Fibroblast of skin of abdomen (primary cell): ENCODE measurements around the gene WDFY2.

Source experiments
- DNase-seq: peaks from one replicate; pipeline ENCODE4 v3.0.0-alpha.2; 2013

Gene WDFY2

GRCh38 chr13:51713807-51714206, 129.5 kb downstream of the WDFY2 start:
- no peak for DNase-seq

GRCh38 chr13:51714663-51715168, 130.5 kb downstream of the WDFY2 start:
- DNase-seq, result peak; percentile 75

- no peak for DNase-seq
Observed at GRCh38 chr13:51715613-51716012, 131.4 kb downstream of the WDFY2 start.

GRCh38 chr13:51717786-51718398, 133.6 kb downstream of the WDFY2 start:
- DNase-seq, result no peak

GRCh38 chr13:51719394-51719793, 135.1 kb downstream of the WDFY2 start:
- no peak for DNase-seq

GRCh38 chr13:51721496-51721895, 137.2 kb downstream of the WDFY2 start:
- no peak for DNase-seq

GRCh38 chr13:51723529-51723928, 139.3 kb downstream of the WDFY2 start:
- no peak for DNase-seq

DNA sequence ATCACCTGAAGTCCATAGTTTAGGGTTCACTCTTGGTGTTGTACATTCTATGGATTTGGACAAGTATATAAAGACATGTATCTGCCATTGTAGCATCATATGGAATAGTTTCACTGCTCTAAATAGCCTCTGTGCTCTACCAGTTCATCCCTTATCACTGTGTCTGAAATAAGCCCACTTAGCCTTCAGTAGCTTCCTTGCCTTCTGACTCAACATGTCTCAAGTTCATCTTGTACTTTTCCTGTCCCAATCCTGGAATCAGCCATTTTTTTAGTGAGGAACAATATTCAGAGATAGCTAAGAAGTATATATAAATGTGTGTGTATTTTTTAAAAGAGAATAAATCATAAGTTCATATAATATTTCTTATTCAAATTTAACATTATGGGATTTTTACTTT, 140.5 kb downstream of the WDFY2 start:
- no peak for DNase-seq

DNA sequence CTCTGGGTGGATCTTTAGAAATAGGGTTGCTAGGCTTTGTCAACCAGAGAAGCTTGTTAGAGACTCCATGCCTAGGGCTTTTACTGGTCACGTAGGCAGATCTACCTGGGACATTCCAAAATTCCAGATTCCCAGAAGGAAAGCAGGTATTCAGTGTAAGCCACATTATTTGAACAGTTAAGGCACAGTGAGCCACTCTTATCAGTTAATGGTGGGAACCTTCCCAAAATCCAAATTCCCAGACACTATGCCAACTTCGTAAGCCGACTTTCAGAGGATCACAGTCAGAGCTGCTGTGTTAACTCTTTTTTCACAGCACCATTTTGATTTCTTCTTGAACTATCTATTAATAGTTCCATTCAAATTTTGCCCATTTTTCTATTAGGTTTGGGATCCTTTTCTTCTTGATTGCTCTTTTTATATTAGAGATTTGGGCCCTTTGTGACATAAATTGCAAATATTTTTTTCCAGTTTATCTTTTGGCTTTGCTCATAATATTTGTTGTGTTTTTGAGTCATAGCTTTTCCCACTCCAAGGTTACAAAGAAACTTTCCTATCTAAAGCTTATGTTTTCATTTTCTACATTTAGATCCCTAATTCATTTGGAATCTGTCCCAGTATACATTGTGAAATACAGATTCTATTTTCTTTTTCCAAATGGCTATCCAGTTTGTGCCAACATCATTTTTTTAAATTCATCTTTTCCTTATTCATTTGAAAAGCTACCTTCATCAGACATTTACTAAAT, 142.4 kb downstream of the WDFY2 start:
- peak; percentile 71 for DNase-seq

- DNase-seq, result no peak
Observed at GRCh38 chr13:51727634-51728274, 143.5 kb downstream of the WDFY2 start.

- no peak for DNase-seq
Observed at GRCh38 chr13:51728275-51728673, 144.0 kb downstream of the WDFY2 start.

- DNase-seq, result peak; percentile 75
Observed at GRCh38 chr13:51728972-51729371, 144.7 kb downstream of the WDFY2 start.

DNA sequence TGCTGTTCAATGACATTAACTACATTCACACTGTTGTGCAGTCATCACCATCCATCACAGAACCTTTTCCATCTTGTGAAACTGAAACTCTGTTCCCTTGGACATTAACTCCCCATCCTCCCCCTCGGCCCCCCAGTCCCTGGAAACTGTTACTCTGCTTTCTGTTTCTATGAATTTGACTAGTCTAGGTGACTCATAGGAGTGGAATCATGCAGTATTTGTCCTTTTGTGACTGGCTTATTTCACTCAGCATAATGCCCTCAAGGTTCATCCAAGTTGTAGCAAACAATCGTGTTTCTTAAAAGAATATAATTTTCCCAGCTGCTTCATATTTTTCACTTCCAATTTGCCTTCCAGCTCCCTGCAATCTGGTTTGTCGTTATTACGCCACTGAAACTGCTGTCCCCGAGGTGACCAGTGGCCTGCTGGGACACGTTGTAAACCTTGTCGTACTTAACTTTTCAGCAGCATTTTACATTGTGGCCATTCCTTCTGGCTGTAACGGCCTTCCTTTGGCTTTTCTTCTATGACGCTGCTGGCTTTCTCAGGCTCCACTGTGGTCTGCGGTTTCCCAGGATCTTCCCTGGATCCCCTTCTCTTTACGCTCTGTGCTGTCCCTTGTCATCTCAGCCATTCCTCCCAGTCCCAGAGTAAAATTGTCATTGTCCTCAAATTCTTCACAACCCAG, 145.7 kb downstream of the WDFY2 start:
- DNase-seq, result peak; percentile 88

DNA sequence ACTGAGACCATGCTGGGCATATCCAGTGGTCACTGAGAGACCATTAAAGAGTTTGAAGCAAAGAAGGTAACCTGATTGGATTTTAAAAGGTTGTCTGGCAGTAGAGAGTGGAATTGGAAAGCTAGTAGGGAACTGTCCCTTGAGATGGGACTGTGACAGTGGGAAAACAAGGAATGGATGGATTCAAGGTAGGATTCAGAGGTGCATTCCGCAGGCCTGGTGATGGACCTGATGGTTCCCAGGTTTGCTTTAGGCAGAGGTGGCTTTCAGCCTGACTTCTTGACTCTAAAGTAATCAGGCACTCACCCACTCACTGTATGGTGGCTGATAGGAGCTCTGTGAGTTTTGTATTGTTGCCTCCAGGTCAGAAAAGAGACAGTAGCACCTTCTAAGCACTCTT, 146.7 kb downstream of the WDFY2 start:
- DNase-seq, result no peak

DNA sequence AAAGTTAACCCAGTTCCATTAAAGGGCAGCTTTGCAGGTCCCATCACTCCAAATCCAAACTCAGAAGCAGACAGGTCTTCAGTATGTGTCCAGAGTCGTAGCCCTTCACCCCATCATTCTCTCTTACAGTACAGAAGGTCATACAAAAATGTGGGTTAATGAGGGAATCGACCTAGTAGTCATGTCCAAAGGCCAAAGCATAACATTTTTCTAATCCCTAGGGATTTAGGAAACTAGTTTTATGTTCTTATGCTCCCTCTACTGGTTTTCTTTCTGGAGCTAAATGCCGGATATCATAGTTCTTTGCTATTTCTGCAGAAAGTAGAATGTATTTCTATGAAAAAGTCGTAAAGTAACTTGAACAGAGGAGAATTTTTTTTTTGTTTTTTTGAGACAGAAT, 147.5 kb downstream of the WDFY2 start:
- peak; percentile 68 for DNase-seq

DNA sequence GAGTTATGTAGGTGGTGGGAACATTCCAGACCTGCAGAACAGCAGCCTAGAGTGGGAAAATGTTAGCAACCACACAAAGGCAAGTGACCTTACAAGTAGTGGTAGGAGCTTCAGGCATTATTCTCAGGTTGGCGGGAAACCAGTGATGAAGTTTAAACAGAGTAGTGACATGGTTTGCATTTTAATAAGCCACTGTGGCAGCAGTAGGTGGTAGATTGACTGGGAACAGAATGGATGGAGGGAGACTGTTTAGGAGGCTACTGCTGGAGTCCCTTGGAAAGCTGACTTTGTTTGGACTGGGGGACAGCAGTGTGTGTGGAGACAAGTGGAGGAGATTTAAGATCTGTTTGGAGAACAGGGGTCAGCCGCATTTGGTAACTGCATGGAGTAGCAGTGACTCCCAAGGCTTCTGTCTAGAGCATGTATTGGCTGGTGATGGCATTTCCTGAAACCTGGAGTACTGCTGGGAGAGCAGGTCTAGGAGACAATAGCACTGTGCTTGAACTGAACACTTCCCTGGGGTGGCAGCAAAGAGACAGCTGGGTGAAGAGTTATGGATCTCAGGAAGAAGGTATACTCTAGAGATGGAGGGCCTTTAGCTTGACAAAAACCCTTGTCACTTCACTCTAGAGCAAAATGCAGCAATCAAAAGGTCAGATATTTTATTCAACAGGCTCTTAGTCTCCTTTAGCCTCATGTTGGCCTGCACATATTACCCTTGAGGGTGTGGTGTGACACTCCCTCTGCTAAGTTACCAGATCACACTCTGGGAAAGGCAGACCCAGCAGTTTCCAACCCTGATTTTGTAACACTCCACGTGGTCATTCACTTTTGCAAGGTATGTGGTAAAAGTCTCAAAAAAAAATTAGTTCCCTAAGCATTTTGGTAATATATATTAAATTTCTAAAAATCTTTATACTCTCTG, 149.4 kb downstream of the WDFY2 start:
- DNase-seq, result peak; percentile 20

- peak; percentile 79 for DNase-seq
Observed at GRCh38 chr13:51734786-51735185, 150.5 kb downstream of the WDFY2 start.

DNA sequence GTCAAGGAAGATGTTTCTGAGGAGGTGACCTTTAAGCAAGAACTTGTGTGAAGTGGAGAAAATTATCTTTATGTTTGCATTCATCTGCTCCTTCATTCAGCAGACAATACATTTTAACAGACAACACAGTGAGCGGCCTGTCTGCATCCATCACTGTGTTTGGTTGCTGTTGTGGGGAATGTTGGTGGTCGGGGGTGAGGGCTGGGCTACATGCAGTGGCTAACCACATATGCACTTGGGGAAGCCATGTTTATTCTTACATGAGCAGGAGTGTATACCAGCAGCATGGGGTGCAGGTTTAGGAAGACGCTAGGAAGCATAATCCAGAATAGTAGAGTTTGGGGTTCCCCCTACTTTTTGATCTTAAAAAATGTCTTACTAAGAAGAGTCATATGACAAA, 153.3 kb downstream of the WDFY2 start:
- no peak for DNase-seq

DNA sequence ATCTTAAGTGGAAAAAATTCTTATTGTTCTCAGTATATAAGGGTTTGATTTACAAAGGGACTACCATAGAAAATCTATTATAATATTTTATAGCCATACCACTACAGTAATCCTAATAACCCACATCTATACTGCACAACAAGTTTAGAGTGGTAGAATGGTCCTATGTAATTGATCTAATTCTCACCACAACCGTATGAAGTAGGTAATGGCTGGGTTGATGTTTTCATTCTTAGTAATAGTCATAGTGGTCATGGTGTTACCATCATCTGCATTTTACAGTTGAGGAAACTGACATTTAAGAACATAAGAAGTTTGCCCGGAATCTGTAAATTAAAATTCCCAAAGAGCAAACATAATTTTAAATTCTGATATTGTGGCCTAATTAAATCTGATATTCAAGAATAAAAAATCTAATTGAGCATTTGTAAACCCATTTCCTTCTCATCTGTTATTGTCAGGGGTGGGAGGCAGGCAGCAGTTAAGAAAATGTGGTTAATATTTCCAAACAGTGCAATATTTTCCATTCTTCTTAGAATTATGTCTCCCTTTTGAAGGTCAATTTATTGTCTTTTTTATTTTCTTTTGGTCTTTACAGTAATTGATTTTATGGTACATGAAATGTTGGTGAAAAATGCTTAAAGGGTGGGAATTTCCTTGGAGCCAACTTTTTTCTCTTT, 154.1 kb downstream of the WDFY2 start:
- DNase-seq, result no peak

DNA sequence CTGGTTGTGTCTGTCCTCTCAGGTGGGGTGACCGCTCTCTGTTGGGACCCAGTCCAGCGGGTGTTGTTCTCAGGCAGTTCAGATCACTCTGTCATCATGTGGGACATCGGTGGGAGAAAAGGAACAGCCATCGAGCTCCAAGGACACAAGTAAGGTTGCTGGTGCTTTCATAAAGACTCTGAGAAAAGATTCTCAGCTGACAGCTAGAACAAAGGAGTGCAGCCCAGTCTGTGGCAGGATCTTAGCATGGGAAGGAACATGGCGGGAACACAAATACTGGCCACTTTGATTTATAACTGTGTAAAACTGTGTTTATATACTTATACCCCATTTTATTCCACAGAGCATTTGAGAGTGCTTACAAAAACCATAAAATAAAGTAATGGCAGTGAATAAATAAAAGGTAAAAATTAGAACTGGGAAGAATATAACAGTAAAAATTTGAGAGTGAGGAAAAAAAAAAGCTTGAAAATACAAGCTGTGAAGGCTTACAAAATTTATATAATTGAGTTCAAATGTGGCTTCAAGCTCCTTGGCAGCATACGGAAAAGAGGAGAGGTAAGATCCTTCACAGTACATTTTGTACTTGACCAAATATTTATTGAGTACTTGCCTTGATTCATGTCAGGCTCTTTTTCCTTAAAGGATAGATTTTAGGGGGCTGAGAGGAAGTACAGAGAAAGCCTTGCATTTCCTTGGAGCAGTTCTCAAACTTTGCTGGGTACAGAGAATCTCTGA, 154.9 kb downstream of the WDFY2 start:
- DNase-seq, result no peak

DNA sequence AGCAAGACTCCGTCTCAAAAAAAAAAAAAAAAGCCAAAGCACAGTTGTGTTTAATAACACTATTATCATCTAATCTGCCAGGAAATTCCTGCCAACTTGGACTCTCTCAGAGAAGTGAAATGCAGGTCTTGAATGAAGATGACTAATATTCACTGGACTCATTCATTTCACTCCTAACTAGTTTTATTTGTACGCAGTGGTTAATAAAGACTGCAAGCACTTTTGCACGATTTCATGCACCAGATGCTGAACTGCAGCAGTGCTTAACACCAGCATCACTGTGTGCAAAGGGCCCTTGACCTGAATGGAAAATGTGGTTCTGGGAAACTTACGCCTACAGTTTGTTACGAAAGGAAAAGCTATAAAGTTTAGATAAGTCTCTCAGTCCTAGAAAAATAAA, 156.4 kb downstream of the WDFY2 start:
- DNase-seq, result no peak
